Sigmoid colon (tissue), 4 donors: ENCODE results near the gene TMCC3.

ENCODE experiments used
- POLR2A ChIP-seq, 2 donors: fragments of 450-650 bp; IDR thresholded peaks; one replicate each; pipeline ENCODE4 v1.6.1; 2016; ENCODE audit warnings: antibody characterized with exemption in 2 of 2, mild to moderate bottlenecking in 2 of 2, moderate library complexity in 2 of 2
- POLR2AphosphoS5 ChIP-seq, 4 donors: sonication (generic); formaldehyde crosslinking; IDR thresholded peaks; one replicate each; pipeline ENCODE4 v1.6.1; 2017; ENCODE audit warnings: antibody characterized with exemption in 4 of 4
- TF ChIP-seq, protein P1 (sequence below), 4 experiments: fragments of 450-650 bp in 3 of 4; fragments of 200-600 bp in 1 of 4; IDR thresholded peaks; one replicate each; pipeline ENCODE4 v1.5.1; 2016 to 2019; ENCODE audit warnings: antibody characterized with exemption in 4 of 4, mild to moderate bottlenecking in 3 of 4, moderate library complexity in 2 of 4

DNA sequence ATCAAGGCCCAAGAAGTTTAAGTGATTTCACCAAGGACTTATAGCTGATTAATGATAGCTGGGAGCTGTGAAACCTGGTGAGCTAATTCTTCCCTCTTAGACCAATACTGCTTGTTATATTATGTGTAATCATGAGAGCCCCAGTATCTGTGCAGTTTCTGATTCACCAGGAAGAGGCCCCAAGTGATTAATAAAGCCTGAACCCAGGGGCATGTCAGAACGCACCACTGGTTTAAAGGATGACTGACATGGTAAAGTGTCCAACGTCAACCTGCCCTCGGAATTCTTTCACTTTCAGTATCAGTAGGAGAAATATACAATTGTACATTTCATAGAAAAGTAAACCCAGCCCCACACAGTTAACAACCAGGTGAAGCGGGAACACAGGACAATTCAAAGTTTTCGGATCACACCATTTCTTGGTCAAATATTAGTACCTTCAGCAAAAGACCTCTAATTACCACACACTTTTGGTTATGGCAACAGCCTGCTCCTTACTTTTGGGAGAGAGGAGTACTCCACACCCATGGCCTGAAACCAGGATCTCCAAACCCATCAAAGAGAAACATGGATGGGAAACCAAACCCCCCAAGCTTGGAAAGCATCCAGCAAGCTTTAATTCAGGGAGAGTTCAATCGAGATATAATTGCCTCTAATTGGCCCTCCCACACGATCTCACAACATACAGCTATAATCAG lies 28.5 kb downstream of the TMCC3 start:
- TF ChIP-seq, protein P1, sequence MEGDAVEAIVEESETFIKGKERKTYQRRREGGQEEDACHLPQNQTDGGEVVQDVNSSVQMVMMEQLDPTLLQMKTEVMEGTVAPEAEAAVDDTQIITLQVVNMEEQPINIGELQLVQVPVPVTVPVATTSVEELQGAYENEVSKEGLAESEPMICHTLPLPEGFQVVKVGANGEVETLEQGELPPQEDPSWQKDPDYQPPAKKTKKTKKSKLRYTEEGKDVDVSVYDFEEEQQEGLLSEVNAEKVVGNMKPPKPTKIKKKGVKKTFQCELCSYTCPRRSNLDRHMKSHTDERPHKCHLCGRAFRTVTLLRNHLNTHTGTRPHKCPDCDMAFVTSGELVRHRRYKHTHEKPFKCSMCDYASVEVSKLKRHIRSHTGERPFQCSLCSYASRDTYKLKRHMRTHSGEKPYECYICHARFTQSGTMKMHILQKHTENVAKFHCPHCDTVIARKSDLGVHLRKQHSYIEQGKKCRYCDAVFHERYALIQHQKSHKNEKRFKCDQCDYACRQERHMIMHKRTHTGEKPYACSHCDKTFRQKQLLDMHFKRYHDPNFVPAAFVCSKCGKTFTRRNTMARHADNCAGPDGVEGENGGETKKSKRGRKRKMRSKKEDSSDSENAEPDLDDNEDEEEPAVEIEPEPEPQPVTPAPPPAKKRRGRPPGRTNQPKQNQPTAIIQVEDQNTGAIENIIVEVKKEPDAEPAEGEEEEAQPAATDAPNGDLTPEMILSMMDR (IDR thresholded peaks at IDR 0.05), result no peak
- TF ChIP-seq POLR2A (IDR thresholded peaks at IDR 0.05) (no peak), POLR2AphosphoS5 (IDR thresholded peaks at IDR 0.05) (no peak)
